A673 (cell line): ENCODE measurements around the gene PSMD7.

ENCODE experiments used
- EZH2 ChIP-seq: fragments of 200-600 bp; sonication (generic); IDR thresholded peaks from 2 replicates; pipeline ENCODE4 v1.6.1; 2017; ENCODE audit warnings: borderline replicate concordance, low read depth, mild to moderate bottlenecking, mixed read lengths, antibody characterized with exemption, low read length; ENCODE audit not compliant: poor library complexity, severe bottlenecking
- TF ChIP-seq, protein P1 (sequence below): fragments of 300-800, 200-600 bp; sonication (generic); conservative IDR thresholded peaks from 2 replicates; pipeline ENCODE4 v1.5.1; 2017; ENCODE audit warnings: low read depth, mild to moderate bottlenecking, antibody characterized with exemption, low read length, moderate library complexity, mixed read lengths

DNA sequence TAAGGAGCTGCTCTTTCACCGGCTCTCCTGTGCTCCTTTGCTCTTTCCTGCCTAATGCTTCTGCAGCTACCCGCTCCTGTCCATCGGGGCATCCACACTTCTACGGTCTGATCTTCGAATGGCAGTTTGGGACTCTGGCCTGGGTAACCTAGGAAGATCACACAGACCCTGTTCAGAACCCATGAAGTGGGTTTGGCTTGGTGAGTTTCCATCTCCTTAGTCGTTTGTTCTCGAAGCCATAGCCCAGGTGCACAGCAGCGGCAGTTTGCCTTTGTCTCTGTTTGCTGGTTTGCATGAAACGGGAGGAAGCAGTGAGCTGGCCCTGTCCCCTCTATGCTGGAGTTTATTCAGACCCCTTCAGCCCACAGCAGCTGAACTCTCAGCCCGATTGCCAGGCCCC, 29.0 kb downstream of the PSMD7 start:
- TF ChIP-seq, protein P1, sequence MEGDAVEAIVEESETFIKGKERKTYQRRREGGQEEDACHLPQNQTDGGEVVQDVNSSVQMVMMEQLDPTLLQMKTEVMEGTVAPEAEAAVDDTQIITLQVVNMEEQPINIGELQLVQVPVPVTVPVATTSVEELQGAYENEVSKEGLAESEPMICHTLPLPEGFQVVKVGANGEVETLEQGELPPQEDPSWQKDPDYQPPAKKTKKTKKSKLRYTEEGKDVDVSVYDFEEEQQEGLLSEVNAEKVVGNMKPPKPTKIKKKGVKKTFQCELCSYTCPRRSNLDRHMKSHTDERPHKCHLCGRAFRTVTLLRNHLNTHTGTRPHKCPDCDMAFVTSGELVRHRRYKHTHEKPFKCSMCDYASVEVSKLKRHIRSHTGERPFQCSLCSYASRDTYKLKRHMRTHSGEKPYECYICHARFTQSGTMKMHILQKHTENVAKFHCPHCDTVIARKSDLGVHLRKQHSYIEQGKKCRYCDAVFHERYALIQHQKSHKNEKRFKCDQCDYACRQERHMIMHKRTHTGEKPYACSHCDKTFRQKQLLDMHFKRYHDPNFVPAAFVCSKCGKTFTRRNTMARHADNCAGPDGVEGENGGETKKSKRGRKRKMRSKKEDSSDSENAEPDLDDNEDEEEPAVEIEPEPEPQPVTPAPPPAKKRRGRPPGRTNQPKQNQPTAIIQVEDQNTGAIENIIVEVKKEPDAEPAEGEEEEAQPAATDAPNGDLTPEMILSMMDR: no peak
- no peak for TF ChIP-seq EZH2
